Middle frontal gyrus (tissue), 1 donor: Measurements from ENCODE around the gene SFT2D2.

Experiments
- DNase-seq: peaks from one replicate; pipeline ENCODE4 v3.0.0-alpha.2; 2015; ENCODE audit warnings: low spot score; ENCODE audit errors: extremely low spot score

Gene SFT2D2

GRCh38 chr1:168265596-168265995 lies 39.8 kb downstream of the SFT2D2 start:
- DNase-seq, result no peak

- no peak for DNase-seq
Observed at GRCh38 chr1:168266644-168267186, 40.9 kb downstream of the SFT2D2 start.

GRCh38 chr1:168271636-168272035 lies 45.8 kb downstream of the SFT2D2 start:
- DNase-seq, result no peak

GRCh38 chr1:168273575-168273974 lies 47.8 kb downstream of the SFT2D2 start:
- no peak for DNase-seq

- DNase-seq, result no peak
Observed at GRCh38 chr1:168279253-168279652, 53.4 kb downstream of the SFT2D2 start.

- DNase-seq, result no peak
Observed at GRCh38 chr1:168280296-168280927, 54.6 kb downstream of the SFT2D2 start, which contains the start of gene TBX19. Gene TBX19, plus strand, starts transcription at chr1:168280877. Its CDS starts 214 bp downstream, at chr1:168281091.

GRCh38 chr1:168281603-168282325 lies 56.0 kb downstream of the SFT2D2 start:
- no peak for DNase-seq

DNA sequence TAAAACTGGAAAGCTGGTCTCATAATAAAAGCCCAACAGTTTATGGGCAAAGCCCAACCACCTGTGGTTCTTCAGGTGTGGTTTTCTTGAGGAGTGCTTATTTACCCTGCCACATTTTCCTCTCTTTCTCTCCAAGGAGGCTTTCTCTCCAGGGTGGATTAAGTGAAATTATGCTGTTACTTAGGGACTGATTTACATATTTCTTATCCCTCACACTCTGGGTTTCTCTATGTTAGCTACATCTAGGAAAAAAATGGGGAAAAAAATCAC lies 59.7 kb downstream of the SFT2D2 start:
- DNase-seq, result no peak

GRCh38 chr1:168285971-168286927 lies 60.4 kb downstream of the SFT2D2 start:
- no peak for DNase-seq

GRCh38 chr1:168287237-168287664 lies 61.4 kb downstream of the SFT2D2 start:
- DNase-seq, result no peak

- DNase-seq, result no peak
Observed at GRCh38 chr1:168288311-168289052, 62.7 kb downstream of the SFT2D2 start.

- no peak for DNase-seq
Observed at GRCh38 chr1:168291222-168291837, 65.5 kb downstream of the SFT2D2 start.

- no peak for DNase-seq
Observed at GRCh38 chr1:168293356-168293755, 67.6 kb downstream of the SFT2D2 start.

GRCh38 chr1:168295411-168296114 lies 69.8 kb downstream of the SFT2D2 start:
- no peak for DNase-seq

DNA sequence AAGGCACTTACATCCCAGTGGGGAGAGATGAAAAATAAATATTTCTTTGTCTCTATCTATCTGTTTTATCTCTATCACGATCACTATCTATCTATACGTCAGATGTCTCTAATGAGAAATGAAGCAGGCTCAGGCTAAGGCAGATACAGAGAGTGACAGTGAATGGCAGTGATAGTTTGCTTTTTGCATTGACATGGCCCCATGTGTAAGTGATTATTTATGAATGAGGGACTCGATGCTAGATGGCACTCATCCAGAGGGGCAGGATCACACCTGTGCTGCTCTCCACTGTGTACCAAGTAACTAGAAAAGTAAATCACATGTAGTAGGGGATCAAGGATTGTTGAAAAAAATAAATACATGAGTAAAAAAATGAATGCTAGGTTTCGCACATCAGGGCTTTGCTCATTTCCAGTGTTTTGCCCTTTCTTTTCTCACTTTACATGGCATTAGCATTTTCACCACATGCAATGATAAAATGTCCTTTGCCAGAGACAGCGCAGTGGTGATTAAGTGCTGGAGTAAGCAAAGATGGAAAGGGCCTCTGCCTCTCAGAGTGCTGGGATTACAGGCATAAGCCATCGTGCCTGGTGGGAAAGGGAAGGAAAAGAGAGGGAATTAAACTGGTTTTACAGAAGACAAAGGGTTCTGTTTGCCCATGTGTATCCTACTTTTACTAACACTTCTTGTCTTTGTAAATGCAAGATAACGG lies 71.4 kb downstream of the SFT2D2 start:
- no peak for DNase-seq

DNA sequence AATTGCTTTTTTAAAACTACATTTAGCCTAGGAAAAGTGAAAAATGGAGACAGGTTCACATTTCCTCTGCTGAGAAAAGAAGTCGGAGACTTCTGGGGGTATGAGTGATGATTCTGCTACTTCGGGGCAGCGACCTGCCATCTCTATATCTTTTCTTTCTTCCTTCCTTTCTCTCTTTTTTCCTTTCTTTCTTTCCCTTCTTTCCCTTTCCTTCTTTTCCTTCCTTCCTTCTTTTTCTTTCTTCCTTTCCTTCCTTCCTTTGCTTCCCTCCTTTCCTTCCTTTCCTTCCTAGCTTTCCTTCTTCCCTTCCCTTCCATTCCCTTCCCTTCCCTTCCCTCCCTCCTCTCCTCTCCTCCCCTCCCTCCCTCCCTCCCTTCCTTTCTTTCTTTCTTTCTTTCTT lies 72.6 kb downstream of the SFT2D2 start:
- no peak for DNase-seq

- no peak for DNase-seq
Observed at GRCh38 chr1:168300626-168301025, 74.8 kb downstream of the SFT2D2 start.

DNA sequence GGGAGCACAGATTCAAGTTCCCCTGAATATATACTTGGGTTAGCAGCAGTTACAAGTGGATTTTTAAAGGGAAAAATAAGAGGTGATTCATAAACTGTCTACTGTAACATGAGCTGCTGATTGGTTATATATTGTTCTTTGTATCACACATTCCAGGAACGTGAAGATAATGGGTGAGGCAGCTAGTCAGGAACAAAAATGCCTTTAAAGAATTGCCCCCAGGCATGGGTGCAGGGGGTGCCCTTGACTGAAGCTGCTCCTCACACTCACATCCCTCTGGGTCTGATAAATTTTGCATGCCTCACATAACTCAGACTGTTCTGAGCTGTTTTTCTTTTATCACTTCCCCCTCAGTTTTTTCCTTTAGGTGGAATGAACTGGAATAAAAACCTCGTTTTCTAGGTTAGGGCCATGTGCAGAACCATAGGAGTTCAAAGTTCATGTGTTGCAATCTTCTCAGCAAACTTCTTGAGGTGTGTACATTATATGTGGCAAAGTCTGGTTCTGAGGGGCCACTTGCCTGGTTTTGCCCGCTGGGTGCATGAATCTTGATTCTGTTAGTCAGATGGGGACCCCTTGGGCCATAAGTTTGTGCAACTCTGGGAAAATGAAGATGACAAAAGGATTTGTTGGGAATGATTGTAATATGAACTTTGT lies 76.0 kb downstream of the SFT2D2 start:
- no peak for DNase-seq
